ENCODE results near the gene BRK1.
"Not testable (repeated sequence)": the region's sequence is repeated elsewhere in the genome, so short reads cannot be mapped to it uniquely, and the experiment has no call there.

The BRK1 gene

GRCh38 chr3:10115326-10116137 lies at the start of gene BRK1:
BRK1 (plus strand) TSS chr3:10115675; CDS start chr3:10115702, 27 bp downstream.
- FAIRE-seq: peak; percentile 45

- FAIRE-seq: not testable (repeated sequence)
These were observed 45.4 kb upstream of the BRK1 start for GRCh38 chr3:10070077-10070476.

- no peak for FAIRE-seq
These were observed 40.8 kb upstream of the BRK1 start for GRCh38 chr3:10074666-10075065.

- FAIRE-seq: no peak
These were observed 33.6 kb upstream of the BRK1 start for GRCh38 chr3:10081871-10082270.

GRCh38 chr3:10085738-10086137 lies 29.7 kb upstream of the BRK1 start:
- FAIRE-seq: no peak

- FAIRE-seq: no peak
These were observed 27.2 kb upstream of the BRK1 start for GRCh38 chr3:10088256-10088655.

GRCh38 chr3:10090179-10090578 lies 25.3 kb upstream of the BRK1 start:
- FAIRE-seq: no peak

- not testable (repeated sequence) for FAIRE-seq
These were observed 24.7 kb upstream of the BRK1 start for GRCh38 chr3:10090774-10091173.

GRCh38 chr3:10091387-10091786 lies 24.1 kb upstream of the BRK1 start:
- FAIRE-seq: not testable (repeated sequence)

- FAIRE-seq: no peak
These were observed 21.8 kb upstream of the BRK1 start for GRCh38 chr3:10093678-10094077.

- FAIRE-seq: no peak
These were observed 16.4 kb upstream of the BRK1 start for GRCh38 chr3:10099041-10099440.

GRCh38 chr3:10106919-10107318 lies 8.6 kb upstream of the BRK1 start:
- no peak for FAIRE-seq

GRCh38 chr3:10108091-10108490 lies 7.4 kb upstream of the BRK1 start, which contains the start of gene FANCD2OS:
FANCD2OS (minus strand) TSS chr3:10108255; CDS start chr3:10104774, 3,481 bp downstream.
- no peak for FAIRE-seq

- no peak for FAIRE-seq
These were observed 624 bp downstream of the BRK1 start for GRCh38 chr3:10116138-10116460.

GRCh38 chr3:10116928-10117327 lies 1.5 kb downstream of the BRK1 start:
- no peak for FAIRE-seq

- FAIRE-seq: no peak
These were observed 3.9 kb downstream of the BRK1 start for GRCh38 chr3:10119376-10119775.

- FAIRE-seq: no peak
These were observed 5.6 kb downstream of the BRK1 start for GRCh38 chr3:10121064-10121463.

- FAIRE-seq: no peak
These were observed 7.2 kb downstream of the BRK1 start for GRCh38 chr3:10122724-10123123.

- FAIRE-seq: not testable (repeated sequence)
These were observed 20.4 kb downstream of the BRK1 start for GRCh38 chr3:10135872-10136271.

GRCh38 chr3:10136426-10137005 lies 21.0 kb downstream of the BRK1 start:
- no peak for FAIRE-seq

GRCh38 chr3:10137178-10137577 lies 21.7 kb downstream of the BRK1 start:
- FAIRE-seq: no peak

- no peak for FAIRE-seq
These were observed 25.6 kb downstream of the BRK1 start for GRCh38 chr3:10140996-10141546.

GRCh38 chr3:10142707-10143560 lies 27.5 kb downstream of the BRK1 start:
- FAIRE-seq: no peak
